ENCODE data around the gene TTLL12. TPM values are rescaled to one million over a fixed set of nuclear protein-coding genes. Genes with fewer than 3 reads are reported as not detected.

The TTLL12 gene
- polyA plus RNA-seq, 2 of the 4 experiments (the other 2 are of a cell fraction), result 8.6 to 18.7 TPM

- POLR2A ChIA-PET, result no interaction called here
- DNase-seq (ENCODE audit: low read depth in 1 of 2, low spot score in 1 of 2), result no peak
- WGBS (ENCODE audit: missing lambda C conversion rate), result 83% methylated on average over 7 of the region's 7 CpGs
- CTCF ChIA-PET, result interaction anchor here (1.3 kb wide), 1 partner anchor 20 kb away, joined by 3 read pairs; no protein-coding TSS in a partner anchor
- no peak for TF ChIP-seq USF2 (IDR thresholded peaks at IDR 0.05)
- no peak for TF ChIP-seq HES2 (IDR thresholded peaks at IDR 0.05)
- TF ChIP-seq, protein P1, sequence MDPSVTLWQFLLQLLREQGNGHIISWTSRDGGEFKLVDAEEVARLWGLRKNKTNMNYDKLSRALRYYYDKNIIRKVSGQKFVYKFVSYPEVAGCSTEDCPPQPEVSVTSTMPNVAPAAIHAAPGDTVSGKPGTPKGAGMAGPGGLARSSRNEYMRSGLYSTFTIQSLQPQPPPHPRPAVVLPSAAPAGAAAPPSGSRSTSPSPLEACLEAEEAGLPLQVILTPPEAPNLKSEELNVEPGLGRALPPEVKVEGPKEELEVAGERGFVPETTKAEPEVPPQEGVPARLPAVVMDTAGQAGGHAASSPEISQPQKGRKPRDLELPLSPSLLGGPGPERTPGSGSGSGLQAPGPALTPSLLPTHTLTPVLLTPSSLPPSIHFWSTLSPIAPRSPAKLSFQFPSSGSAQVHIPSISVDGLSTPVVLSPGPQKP (IDR thresholded peaks at IDR 0.05; ENCODE audit: low read depth, low read length), result no peak
- no peak for TF ChIP-seq RCOR1 (IDR thresholded peaks at IDR 0.05; ENCODE audit: low read depth, low read length)
- TF ChIP-seq HOXB5 (CRISPR knock-in tag; IDR thresholded peaks at IDR 0.05), result no peak
- TF ChIP-seq CBX8 (IDR thresholded peaks at IDR 0.05), result no peak
- ATAC-seq, result no peak
- Histone ChIP-seq H3K4me3 (no peak overlapping the region), H3K9me3 (no peaks in the 10 kb centered on the region), H3K27ac (no peak overlapping the region), H3K4me1 (no peaks in the 10 kb centered on the region), H3K4me2 (no peak overlapping the region)
- FAIRE-seq, result no peak
These were observed 70.0 kb downstream of the TTLL12 start for GRCh38 chr22:43116932-43117331.

Other genes starting within 250 kb of the TTLL12 start
- gene PACSIN2, start 172.0 kb downstream of the TTLL12 start, polyA plus RNA-seq (2011; rRNA removed), result 76.5 and 94.0 TPM in 2 replicates
- 60.2 to 63.4 TPM (median 60.3 TPM) in 3 replicates for gene PACSIN2, start 172.0 kb downstream of the TTLL12 start, polyA plus RNA-seq (2017; fragmentation: RNase III; extraction: RNeasy Plus Mini Kit Qiagen cat#74134 plus additional on column Dnase treatment)
- 5.0 and 5.8 TPM in 2 replicates for gene TTLL1, start 97.7 kb downstream of the TTLL12 start, polyA plus RNA-seq (2011; rRNA removed)
- 1.9 to 2.8 TPM (median 2.3 TPM) in 3 replicates for gene TTLL1, start 97.7 kb downstream of the TTLL12 start, polyA plus RNA-seq (2017; fragmentation: RNase III; extraction: RNeasy Plus Mini Kit Qiagen cat#74134 plus additional on column Dnase treatment)
- gene BIK, start 76.4 kb downstream of the TTLL12 start, polyA plus RNA-seq (2011; rRNA removed), result 0.30 and 0.88 TPM in 2 replicates
- 0.54 to 0.80 TPM (median 0.54 TPM) in 3 replicates for gene BIK, start 76.4 kb downstream of the TTLL12 start, polyA plus RNA-seq (2017; fragmentation: RNase III; extraction: RNeasy Plus Mini Kit Qiagen cat#74134 plus additional on column Dnase treatment)
- gene MCAT, start 43.7 kb downstream of the TTLL12 start, polyA plus RNA-seq (2011; rRNA removed), result 11.8 and 13.4 TPM in 2 replicates
- gene MCAT, start 43.7 kb downstream of the TTLL12 start, polyA plus RNA-seq (2017; fragmentation: RNase III; extraction: RNeasy Plus Mini Kit Qiagen cat#74134 plus additional on column Dnase treatment), result 14.0 to 15.9 TPM (median 15.5 TPM) in 3 replicates
- 42.4 and 43.2 TPM in 2 replicates for gene TSPO, start 35.6 kb downstream of the TTLL12 start, polyA plus RNA-seq (2011; rRNA removed)
- 83.2 to 94.4 TPM (median 93.9 TPM) in 3 replicates for gene TSPO, start 35.6 kb downstream of the TTLL12 start, polyA plus RNA-seq (2017; fragmentation: RNase III; extraction: RNeasy Plus Mini Kit Qiagen cat#74134 plus additional on column Dnase treatment)
- gene SCUBE1, start 156.2 kb upstream of the TTLL12 start, polyA plus RNA-seq (2011; rRNA removed), result 0.08 and 0.12 TPM in 2 replicates
- 0.01 to 0.12 TPM (median 0.01 TPM) in 3 replicates for gene SCUBE1, start 156.2 kb upstream of the TTLL12 start, polyA plus RNA-seq (2017; fragmentation: RNase III; extraction: RNeasy Plus Mini Kit Qiagen cat#74134 plus additional on column Dnase treatment)
- not detected in 2 replicates for gene MPPED1, start 224.9 kb upstream of the TTLL12 start, polyA plus RNA-seq (2011; rRNA removed)
- gene MPPED1, start 224.9 kb upstream of the TTLL12 start, polyA plus RNA-seq (2017; fragmentation: RNase III; extraction: RNeasy Plus Mini Kit Qiagen cat#74134 plus additional on column Dnase treatment), result not detected in 3 replicates